IMR-90 (cell line): Measurements from ENCODE around the gene YAF2. TPM values are rescaled to one million over a fixed set of nuclear protein-coding genes. Genes with fewer than 3 reads are reported as not detected.

Experiments
- ATAC-seq: fragments of 200-7000 bp; cut with Tn5 transposase; 2 replicates; pipeline ENCODE4 v1.9.1; 2020; ENCODE audit warnings: low read depth, mild to moderate bottlenecking, moderate library complexity
- BruUV-seq: library from RNA; stranded (reverse); fragments of 400-500 nt; replicated peaks from 2 replicates; lab custom pipeline; 2021; lab: Mats Ljungman, UMichigan
- CTCF ChIA-PET: fragments of 300-600 bp; formaldehyde crosslinking; extraction: SDS; loops from one replicate; lab custom pipeline; 2021; ENCODE audit warnings: antibody characterized with exemption; lab: Yijun Ruan, JAX
- POLR2A ChIA-PET: fragments of 300-600 bp; sonication (Branson Sonifier 250); formaldehyde crosslinking; loops from one replicate; lab custom pipeline; 2022; ENCODE audit warnings: antibody characterized with exemption; ENCODE audit not compliant: unreplicated experiment; lab: Charles Lee
- DNase-seq: peaks from one replicate; pipeline ENCODE4 v3.0.0; 2013
- H2AFZ ChIP-seq: replicated peaks from 2 replicates; pipeline ENCODE3; 2013; ENCODE audit warnings: low read length, mild to moderate bottlenecking; ENCODE audit not compliant: poor library complexity
- H2AK5ac ChIP-seq: 2 replicates; pipeline ENCODE4 v1.6.1; 2013; ENCODE audit warnings: low read depth, low read length, inconsistent platforms
- H2AK9ac ChIP-seq: replicated peaks from 2 replicates; pipeline ENCODE3; 2013; ENCODE audit warnings: mild to moderate bottlenecking, low read depth, low read length, moderate library complexity; ENCODE audit not compliant: poor library complexity
- H2BK120ac ChIP-seq: 2 replicates; pipeline ENCODE4 v1.6.1; 2013; ENCODE audit warnings: low read depth, low read length, inconsistent platforms
- H2BK15ac ChIP-seq: 3 replicates; pipeline ENCODE4 v1.6.1; 2013; ENCODE audit warnings: low read depth, low read length, inconsistent platforms
- H2BK20ac ChIP-seq: 2 replicates; pipeline ENCODE4 v1.6.1; 2013; ENCODE audit warnings: low read depth, mild to moderate bottlenecking, inconsistent platforms, low read length, moderate library complexity
- H2BK5ac ChIP-seq: 2 replicates; pipeline ENCODE4 v1.6.1; 2013; ENCODE audit warnings: mild to moderate bottlenecking, low read depth, low read length, inconsistent platforms; ENCODE audit not compliant: poor library complexity, severe bottlenecking
- H3K14ac ChIP-seq: replicated peaks from 2 replicates; pipeline ENCODE4 v1.6.1; 2013; ENCODE audit warnings: low read depth, low read length, inconsistent platforms
- H3K18ac ChIP-seq: 2 replicates; pipeline ENCODE4 v1.6.1; 2013; ENCODE audit warnings: low read depth, low read length, control low read depth
- H3K23ac ChIP-seq: 2 replicates; pipeline ENCODE4 v1.6.1; 2013; ENCODE audit warnings: low read depth, low read length, inconsistent platforms
- H3K27ac ChIP-seq: 2 replicates; pipeline ENCODE4 v1.5.1; 2013; ENCODE audit warnings: mild to moderate bottlenecking, control low read depth, low read length; ENCODE audit not compliant: insufficient read depth
- H3K27me3 ChIP-seq: 2 replicates; pipeline ENCODE4 v1.6.1; 2013; ENCODE audit warnings: low read length; ENCODE audit not compliant: control insufficient read depth, insufficient read depth
- H3K36me3 ChIP-seq: 2 replicates; pipeline ENCODE4 v1.6.1; 2013; ENCODE audit warnings: low read length, mixed read lengths; ENCODE audit not compliant: control insufficient read depth, insufficient read depth
- H3K4ac ChIP-seq: 2 replicates; pipeline ENCODE4 v1.6.1; 2013; ENCODE audit warnings: low read depth, low read length, inconsistent platforms
- H3K4me1 ChIP-seq: 2 replicates; pipeline ENCODE4 v1.6.1; 2013; ENCODE audit warnings: low read length, mixed read lengths; ENCODE audit not compliant: control insufficient read depth, insufficient read depth
- H3K4me2 ChIP-seq: 2 replicates; pipeline ENCODE4 v1.6.1; 2013; ENCODE audit warnings: low read depth, mild to moderate bottlenecking, control low read depth, low read length, moderate library complexity
- H3K4me3 ChIP-seq: 2 replicates; pipeline ENCODE4 v1.5.1; 2013; ENCODE audit warnings: low read depth, mild to moderate bottlenecking, control low read depth, low read length, moderate library complexity; ENCODE audit not compliant: insufficient read depth
- H3K56ac ChIP-seq: 2 replicates; pipeline ENCODE4 v1.6.1; 2013; ENCODE audit warnings: low read length, inconsistent platforms; ENCODE audit not compliant: insufficient read depth; ENCODE audit errors: extremely low read depth
- H3K79me1 ChIP-seq, 2 experiments: 2 replicates each; pipeline ENCODE4 v1.6.1; 2013; ENCODE audit warnings: low read length in 2 of 2, inconsistent platforms in 1 of 2, low read depth in 1 of 2
- H3K9ac ChIP-seq: 2 replicates; pipeline ENCODE4 v1.6.1; 2013; ENCODE audit warnings: low read depth, low read length, control low read depth
- H3K9me1 ChIP-seq: 2 replicates; pipeline ENCODE4 v1.6.1; 2013; ENCODE audit warnings: low read length, inconsistent platforms; ENCODE audit not compliant: insufficient read depth
- H3K9me3 ChIP-seq: 2 replicates; pipeline ENCODE4 v1.6.1; 2013; ENCODE audit warnings: low read length; ENCODE audit not compliant: control insufficient read depth, insufficient read depth
- H4K20me1 ChIP-seq: 2 replicates; pipeline ENCODE4 v1.6.1; 2013; ENCODE audit warnings: low read length, inconsistent platforms; ENCODE audit not compliant: insufficient read depth
- H4K5ac ChIP-seq: 2 replicates; pipeline ENCODE4 v1.6.1; 2013; ENCODE audit warnings: mild to moderate bottlenecking, low read depth, low read length, control low read depth
- H4K8ac ChIP-seq, 2 experiments: 2 replicates each; pipeline ENCODE4 v1.6.1; 2013; ENCODE audit warnings: low read depth in 2 of 2, low read length in 2 of 2, control low read depth in 1 of 2, inconsistent platforms in 1 of 2
- H4K91ac ChIP-seq: 2 replicates; pipeline ENCODE4 v1.6.1; 2013; ENCODE audit warnings: low read depth, low read length, inconsistent platforms; ENCODE audit not compliant: insufficient read depth
- BHLHE40 ChIP-seq: fragments of 150-350 bp; IDR thresholded peaks from 2 replicates; pipeline ENCODE4 v1.6.1; 2016; ENCODE audit warnings: mild to moderate bottlenecking, low read depth, low read length
- CEBPB ChIP-seq: IDR thresholded peaks from 2 replicates; pipeline ENCODE4 v1.6.1; 2012; ENCODE audit warnings: low read depth, low read length, improper control_type of control experiment
- CHD1 ChIP-seq: IDR thresholded peaks from 2 replicates; pipeline ENCODE4 v1.6.1; 2012; ENCODE audit warnings: low read depth, low read length, improper control_type of control experiment
- FOS ChIP-seq: fragments of 150-350 bp; IDR thresholded peaks from 2 replicates; pipeline ENCODE4 v1.6.1; 2016; ENCODE audit warnings: low read depth, low read length
- MAFK ChIP-seq: IDR thresholded peaks from 2 replicates; pipeline ENCODE4 v1.6.1; 2012; ENCODE audit warnings: low read depth, low read length, improper control_type of control experiment
- MAZ ChIP-seq: IDR thresholded peaks from 2 replicates; pipeline ENCODE4 v1.6.1; 2012; ENCODE audit warnings: low read depth, mild to moderate bottlenecking, low read length, improper control_type of control experiment, moderate library complexity, borderline replicate concordance
- MXI1 ChIP-seq: IDR thresholded peaks from 2 replicates; pipeline ENCODE4 v1.6.1; 2012; ENCODE audit warnings: low read depth, mild to moderate bottlenecking, low read length, moderate library complexity, borderline replicate concordance
- NFE2L2 ChIP-seq: fragments of 150-350 bp; IDR thresholded peaks from 2 replicates; pipeline ENCODE4 v1.6.1; 2016; ENCODE audit warnings: low read depth, mild to moderate bottlenecking, low read length
- POLR2A ChIP-seq: IDR thresholded peaks from 2 replicates; pipeline ENCODE4 v1.6.1; 2012; ENCODE audit warnings: mild to moderate bottlenecking, low read depth, low read length
- RAD21 ChIP-seq: IDR thresholded peaks from 2 replicates; pipeline ENCODE4 v1.6.1; 2012; ENCODE audit warnings: low read length, improper control_type of control experiment
- RCOR1 ChIP-seq: IDR thresholded peaks from 2 replicates; pipeline ENCODE4 v1.6.1; 2012; ENCODE audit warnings: mild to moderate bottlenecking, low read length, improper control_type of control experiment; ENCODE audit not compliant: insufficient replicate concordance
- RFX5 ChIP-seq: IDR thresholded peaks from 2 replicates; pipeline ENCODE4 v1.8.0; 2012; ENCODE audit warnings: low read depth, mild to moderate bottlenecking, low read length, moderate library complexity
- SMC3 ChIP-seq: fragments of 150-350 bp; IDR thresholded peaks from 2 replicates; pipeline ENCODE4 v1.6.1; 2016; ENCODE audit warnings: low read depth, mild to moderate bottlenecking, antibody characterized with exemption, low read length, moderate library complexity
- WGBS, 2 experiments: methylation state at CpG; one replicate each; pipeline versions ENCODE4 v1.1.5 to v1.1.7; 2013; ENCODE audit warnings: missing lambda C conversion rate in 2 of 2; ENCODE audit not compliant: insufficient read length in 1 of 2; ENCODE audit errors: extremely low coverage in 2 of 2; 5-methylcytosine and 5-hydroxymethylcytosine counted together
- dilution Hi-C: fragments of 300-500 bp; cut with HindIII; formaldehyde crosslinking; loops from one replicate; pipeline ENCODE4 v1.14.3; 2018; ENCODE audit warnings: low sequenced_read_pairs; ENCODE audit not compliant: unreplicated experiment
- in situ Hi-C: fragments of 300-500 bp; cut with MboI; formaldehyde crosslinking; loops from 3 replicates; pipeline ENCODE4 v1.14.3; 2019; ENCODE audit warnings: low sequenced_read_pairs, inconsistent platforms, mixed read lengths
- intact Hi-C: fragments of 100-400 bp; cut with micrococcal nuclease; formaldehyde crosslinking; loops from 2 replicates; pipeline ENCODE4 v1.10.0; 2022
- polyA plus RNA-seq, 3 experiments: library from polyadenylated mRNA; depleted of rRNA; stranded (reverse); fragments of >200 nt; gene quantifications; 2 replicates each; pipeline ENCODE4 v1.2.3, GENCODE V29; 2012; ENCODE audit warnings: low replicate concordance in 1 of 3
- total RNA-seq: library from RNA; depleted of rRNA; stranded (reverse); fragments of >200 nt; gene quantifications from 2 replicates; pipeline ENCODE4 v1.2.3, GENCODE V29; 2012
- TF ChIP-seq, protein P1 (sequence below): fragments of 150-350 bp; IDR thresholded peaks from 2 replicates; pipeline ENCODE4 v1.6.1; 2017; ENCODE audit warnings: mild to moderate bottlenecking, antibody characterized with exemption, low read length, low read depth
- TF ChIP-seq, protein P2 (sequence below): fragments of 150-350 bp; IDR thresholded peaks from 2 replicates; pipeline ENCODE4 v1.6.1; 2016; ENCODE audit warnings: low read depth, mild to moderate bottlenecking, low read length, moderate library complexity, borderline replicate concordance
- TF ChIP-seq, protein P3 (sequence below): conservative IDR thresholded peaks from 2 replicates; pipeline ENCODE4 v1.5.1; 2012; ENCODE audit warnings: mild to moderate bottlenecking, low read depth, low read length, improper control_type of control experiment

Gene YAF2
- total and polyA plus RNA-seq, 2 of the 4 experiments (the other 2 are of a cell fraction), result 7.9 to 14.2 TPM

DNA sequence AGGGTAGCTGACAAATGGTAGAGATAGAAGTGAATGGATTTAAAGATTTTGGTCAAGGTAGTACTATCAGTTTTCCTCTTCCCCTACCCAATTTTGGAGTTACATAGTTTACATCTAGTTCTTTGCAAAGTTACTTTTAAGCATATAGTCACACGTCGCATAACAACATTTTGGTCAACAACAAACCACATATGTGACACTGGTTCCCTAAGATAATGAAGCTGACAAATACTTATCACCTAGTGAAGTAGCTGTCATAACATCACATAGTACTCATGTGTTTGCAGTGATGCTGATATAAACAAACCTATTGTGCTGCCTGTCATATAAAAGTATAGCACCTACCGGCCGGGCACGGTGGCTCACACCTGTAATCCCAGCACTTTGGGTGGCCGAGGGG, 45.4 kb downstream of the YAF2 start:
- Histone ChIP-seq H3K36me3 (peaks cover 13% of the 10 kb centered on the region), H3K4me1 (no peaks in the 10 kb centered on the region), H3K9ac (no peak overlapping the region), H2AK5ac (no peak overlapping the region), H3K4me3 (no peak overlapping the region), H3K23ac (no peak overlapping the region), H2BK20ac (no peak overlapping the region), H3K27me3 (no peaks in the 10 kb centered on the region), H4K20me1 (no peaks in the 10 kb centered on the region), H4K5ac (no peak overlapping the region), H3K27ac (no peak overlapping the region), H3K4me2 (no peak overlapping the region), H2BK15ac (no peak overlapping the region), H3K14ac (no peak overlapping the region), H4K8ac (no peak overlapping the region), H3K18ac (no peak overlapping the region), H3K4ac (no peak overlapping the region), H3K9me1 (peaks cover 11% of the 10 kb centered on the region; the same call in 1 of the 2 replicates), H3K56ac (no peak overlapping the region), H2BK5ac (no peak overlapping the region), H2AFZ (no peak overlapping the region), H4K91ac (no peak overlapping the region), H3K9me3 (no peaks in the 10 kb centered on the region), H2BK120ac (no peak overlapping the region), H3K79me1 (peaks cover 7 to 29% of the 10 kb centered on the region in 2 experiments), H2AK9ac (no peak overlapping the region)
- intact Hi-C loops (loop anchor here (2.0 kb wide), 1 partner anchor 36 kb away; no protein-coding TSS in a partner anchor), in situ Hi-C loops (no loop called here), dilution Hi-C loops (no loop called here)
- 90% methylated on average over 2 of the region's 6 CpGs; no CpG with 5 or more reads in 1 of the 2 experiments for WGBS, 2 experiments
- DNase-seq (no peak), ATAC-seq (no peak)
- TF ChIP-seq NFE2L2 (no peak), POLR2A (no peak), RAD21 (no peak), RCOR1 (no peak), MAZ (no peak), MAFK (no peak), SMC3 (no peak), BHLHE40 (no peak), RFX5 (no peak), FOS (no peak), CEBPB (no peak), CHD1 (no peak), MXI1 (no peak)
- TF ChIP-seq, protein P1, sequence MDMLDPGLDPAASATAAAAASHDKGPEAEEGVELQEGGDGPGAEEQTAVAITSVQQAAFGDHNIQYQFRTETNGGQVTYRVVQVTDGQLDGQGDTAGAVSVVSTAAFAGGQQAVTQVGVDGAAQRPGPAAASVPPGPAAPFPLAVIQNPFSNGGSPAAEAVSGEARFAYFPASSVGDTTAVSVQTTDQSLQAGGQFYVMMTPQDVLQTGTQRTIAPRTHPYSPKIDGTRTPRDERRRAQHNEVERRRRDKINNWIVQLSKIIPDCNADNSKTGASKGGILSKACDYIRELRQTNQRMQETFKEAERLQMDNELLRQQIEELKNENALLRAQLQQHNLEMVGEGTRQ, result no peak
- TF ChIP-seq, protein P2, sequence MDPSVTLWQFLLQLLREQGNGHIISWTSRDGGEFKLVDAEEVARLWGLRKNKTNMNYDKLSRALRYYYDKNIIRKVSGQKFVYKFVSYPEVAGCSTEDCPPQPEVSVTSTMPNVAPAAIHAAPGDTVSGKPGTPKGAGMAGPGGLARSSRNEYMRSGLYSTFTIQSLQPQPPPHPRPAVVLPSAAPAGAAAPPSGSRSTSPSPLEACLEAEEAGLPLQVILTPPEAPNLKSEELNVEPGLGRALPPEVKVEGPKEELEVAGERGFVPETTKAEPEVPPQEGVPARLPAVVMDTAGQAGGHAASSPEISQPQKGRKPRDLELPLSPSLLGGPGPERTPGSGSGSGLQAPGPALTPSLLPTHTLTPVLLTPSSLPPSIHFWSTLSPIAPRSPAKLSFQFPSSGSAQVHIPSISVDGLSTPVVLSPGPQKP, result no peak
- TF ChIP-seq, protein P3, sequence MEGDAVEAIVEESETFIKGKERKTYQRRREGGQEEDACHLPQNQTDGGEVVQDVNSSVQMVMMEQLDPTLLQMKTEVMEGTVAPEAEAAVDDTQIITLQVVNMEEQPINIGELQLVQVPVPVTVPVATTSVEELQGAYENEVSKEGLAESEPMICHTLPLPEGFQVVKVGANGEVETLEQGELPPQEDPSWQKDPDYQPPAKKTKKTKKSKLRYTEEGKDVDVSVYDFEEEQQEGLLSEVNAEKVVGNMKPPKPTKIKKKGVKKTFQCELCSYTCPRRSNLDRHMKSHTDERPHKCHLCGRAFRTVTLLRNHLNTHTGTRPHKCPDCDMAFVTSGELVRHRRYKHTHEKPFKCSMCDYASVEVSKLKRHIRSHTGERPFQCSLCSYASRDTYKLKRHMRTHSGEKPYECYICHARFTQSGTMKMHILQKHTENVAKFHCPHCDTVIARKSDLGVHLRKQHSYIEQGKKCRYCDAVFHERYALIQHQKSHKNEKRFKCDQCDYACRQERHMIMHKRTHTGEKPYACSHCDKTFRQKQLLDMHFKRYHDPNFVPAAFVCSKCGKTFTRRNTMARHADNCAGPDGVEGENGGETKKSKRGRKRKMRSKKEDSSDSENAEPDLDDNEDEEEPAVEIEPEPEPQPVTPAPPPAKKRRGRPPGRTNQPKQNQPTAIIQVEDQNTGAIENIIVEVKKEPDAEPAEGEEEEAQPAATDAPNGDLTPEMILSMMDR, result no peak
- BruUV-seq, result no TSS peak
- POLR2A ChIA-PET, result no interaction called here
- CTCF ChIA-PET, result no interaction called here
